Measurements from ENCODE around the gene TMOD3. TPM values are rescaled to one million over a fixed set of nuclear protein-coding genes. Genes with fewer than 3 reads are reported as not detected.

TMOD3 gene
- 10 to 100 TPM; 22.7 to 32.0 TPM for total RNA-seq

DNA sequence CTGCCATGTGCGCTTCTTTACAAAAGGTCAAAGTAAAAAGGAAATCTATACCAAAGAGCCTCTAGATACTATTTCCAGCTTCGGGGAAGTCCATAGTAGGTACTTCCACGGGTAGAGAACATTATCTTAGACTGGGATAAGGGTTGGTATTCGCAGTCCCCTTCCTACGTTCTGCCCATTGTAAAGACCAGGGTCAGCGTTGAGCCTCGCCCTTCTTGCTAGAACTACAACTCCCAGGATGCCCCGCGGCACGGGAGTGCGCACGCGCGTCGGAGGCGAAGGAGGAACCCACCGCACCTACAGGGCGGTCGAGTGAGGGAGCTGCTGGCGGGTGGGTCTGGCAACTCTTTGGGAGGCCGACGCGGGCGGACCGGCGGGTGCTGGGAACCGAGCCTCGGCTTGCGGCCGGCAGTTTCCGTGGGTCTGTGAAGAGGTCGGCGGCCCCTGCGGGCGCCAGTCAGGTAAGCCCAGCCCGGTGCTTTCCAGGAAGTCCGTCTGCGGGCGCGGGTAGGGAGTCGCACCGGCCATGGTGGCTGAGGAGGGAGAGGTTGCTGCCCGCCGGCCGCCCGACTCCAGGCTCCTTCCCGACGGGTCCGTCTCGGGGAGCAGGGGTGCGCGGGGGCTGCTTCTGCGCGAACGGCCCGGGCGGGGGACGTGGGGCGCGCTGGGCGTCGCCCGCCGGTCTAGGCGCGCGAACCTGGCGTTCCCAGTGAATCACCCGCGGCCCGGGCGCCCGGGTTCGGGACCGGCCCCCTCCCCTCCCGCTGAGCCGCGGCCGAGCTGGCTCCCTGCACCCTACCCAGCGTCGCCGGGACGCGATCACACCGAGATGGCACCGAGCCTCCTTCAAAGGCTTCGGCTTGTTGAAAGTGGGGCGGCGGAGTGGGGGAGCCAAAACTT, at the start of gene TMOD3:
TSS of gene TMOD3 (plus strand) at position 278 of the 900 bp plus-strand sequence. CDS start 33,232 bp downstream, outside the sequence.

Small RNA genes lying within 50 kb of the gene (small RNA-seq; reads per million reads assigned to genes)
- gene AC090971.5 (0 reads per million in 2 donors), gene RF00017 (0 reads per million in 2 donors), gene RF00019 (0 reads per million in 2 donors), gene RNU6-90P (0 reads per million in 2 donors)

Other genes starting within 250 kb of the TMOD3 start
- 100 to 1,000 TPM in 1 of 2 donors, 10 to 100 TPM in 1; 48.3 to 101 TPM for gene DMXL2, start 206.9 kb upstream of the TMOD3 start, total RNA-seq
- not detected for gene SCG3, start 148.2 kb upstream of the TMOD3 start, total RNA-seq
- 10 to 100 TPM; 13.1 to 19.3 TPM for gene LYSMD2, start 92.0 kb upstream of the TMOD3 start, total RNA-seq
- gene TMOD2, start 78.1 kb upstream of the TMOD3 start, total RNA-seq: 10 to 100 TPM in 1 of 2 donors, 1 to 10 TPM in 1; 9.7 to 17.9 TPM
- 10 to 100 TPM; 14.1 to 19.6 TPM for gene LEO1, start 142.1 kb downstream of the TMOD3 start, total RNA-seq
- gene MAPK6, start 189.6 kb downstream of the TMOD3 start, total RNA-seq: 10 to 100 TPM; 55.1 to 55.9 TPM